ENCODE data around the gene CCDC187.

GRCh38 chr9:136229096-136230065 lies 74.5 kb downstream of the CCDC187 start:
- TF ChIP-seq CTCF (IDR thresholded peaks at IDR 0.05; ENCODE audit: poor library complexity, severe bottlenecking) = no peak
- TF ChIP-seq SMC3 (conservative IDR thresholded peaks at IDR 0.05; ENCODE audit: poor library complexity) = no peak
- no peak for TF ChIP-seq TAF1 (IDR thresholded peaks at IDR 0.05; ENCODE audit: low read depth)
- no peak for TF ChIP-seq POLR2AphosphoS5 (IDR thresholded peaks at IDR 0.05)
- TF ChIP-seq EP300 (conservative IDR thresholded peaks at IDR 0.05; ENCODE audit: poor library complexity, severe bottlenecking) = no peak
- TF ChIP-seq EZH2 (IDR thresholded peaks at IDR 0.05; ENCODE audit: borderline replicate concordance, insufficient read depth, low read length, poor library complexity, severe bottlenecking) = no peak
- TF ChIP-seq, protein P1, sequence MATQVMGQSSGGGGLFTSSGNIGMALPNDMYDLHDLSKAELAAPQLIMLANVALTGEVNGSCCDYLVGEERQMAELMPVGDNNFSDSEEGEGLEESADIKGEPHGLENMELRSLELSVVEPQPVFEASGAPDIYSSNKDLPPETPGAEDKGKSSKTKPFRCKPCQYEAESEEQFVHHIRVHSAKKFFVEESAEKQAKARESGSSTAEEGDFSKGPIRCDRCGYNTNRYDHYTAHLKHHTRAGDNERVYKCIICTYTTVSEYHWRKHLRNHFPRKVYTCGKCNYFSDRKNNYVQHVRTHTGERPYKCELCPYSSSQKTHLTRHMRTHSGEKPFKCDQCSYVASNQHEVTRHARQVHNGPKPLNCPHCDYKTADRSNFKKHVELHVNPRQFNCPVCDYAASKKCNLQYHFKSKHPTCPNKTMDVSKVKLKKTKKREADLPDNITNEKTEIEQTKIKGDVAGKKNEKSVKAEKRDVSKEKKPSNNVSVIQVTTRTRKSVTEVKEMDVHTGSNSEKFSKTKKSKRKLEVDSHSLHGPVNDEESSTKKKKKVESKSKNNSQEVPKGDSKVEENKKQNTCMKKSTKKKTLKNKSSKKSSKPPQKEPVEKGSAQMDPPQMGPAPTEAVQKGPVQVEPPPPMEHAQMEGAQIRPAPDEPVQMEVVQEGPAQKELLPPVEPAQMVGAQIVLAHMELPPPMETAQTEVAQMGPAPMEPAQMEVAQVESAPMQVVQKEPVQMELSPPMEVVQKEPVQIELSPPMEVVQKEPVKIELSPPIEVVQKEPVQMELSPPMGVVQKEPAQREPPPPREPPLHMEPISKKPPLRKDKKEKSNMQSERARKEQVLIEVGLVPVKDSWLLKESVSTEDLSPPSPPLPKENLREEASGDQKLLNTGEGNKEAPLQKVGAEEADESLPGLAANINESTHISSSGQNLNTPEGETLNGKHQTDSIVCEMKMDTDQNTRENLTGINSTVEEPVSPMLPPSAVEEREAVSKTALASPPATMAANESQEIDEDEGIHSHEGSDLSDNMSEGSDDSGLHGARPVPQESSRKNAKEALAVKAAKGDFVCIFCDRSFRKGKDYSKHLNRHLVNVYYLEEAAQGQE (IDR thresholded peaks at IDR 0.05; ENCODE audit: borderline replicate concordance) = no peak
- TF ChIP-seq MXI1 (conservative IDR thresholded peaks at IDR 0.05; ENCODE audit: poor library complexity, severe bottlenecking) = no peak
- no peak for TF ChIP-seq RAD21 (conservative IDR thresholded peaks at IDR 0.05)

All from neural cell (in vitro differentiated cells).